GM19099 (cell line): Measurements from ENCODE around the gene RARRES2.

Experiments
- POLR2A ChIP-seq: IDR thresholded peaks from 3 replicates; pipeline ENCODE4 v1.6.1; 2011; ENCODE audit warnings: low read depth; ENCODE audit not compliant: insufficient read length; ENCODE audit errors: extremely low read depth

RARRES2 gene

GRCh38 chr7:150307129-150307528, 34.3 kb downstream of the RARRES2 start:
- no peak for TF ChIP-seq POLR2A
